HEK293 (cell line): ENCODE measurements around the gene EIF4E2.

Experiments
- CTCF ChIP-seq: fragments of 450-650 bp; formaldehyde crosslinking; IDR thresholded peaks from 2 replicates; pipeline ENCODE4 v1.5.1; 2016; ENCODE audit warnings: missing biosample characterization, missing genetic modification characterization
- HOXD13 ChIP-seq: sonication (generic); formaldehyde crosslinking; IDR thresholded peaks from 2 replicates; pipeline ENCODE4 v1.8.0; 2022; ENCODE audit warnings: missing genetic modification reagents, borderline replicate concordance
- SP2 ChIP-seq: fragments of 450-650 bp; formaldehyde crosslinking; IDR thresholded peaks from 2 replicates; pipeline ENCODE4 v1.5.1; 2016; ENCODE audit warnings: missing biosample characterization, missing genetic modification characterization
- ZNF274 ChIP-seq, 2 experiments: fragments of 200-500 bp in 1 of 2; fragments of 450-650 bp in 1 of 2; sonication (Bioruptor generic) in 1 of 2; formaldehyde crosslinking in 1 of 2; IDR thresholded peaks; 2 replicates each; pipeline versions ENCODE4 v1.5.1 to v1.6.1; 2014 to 2016; ENCODE audit warnings: borderline replicate concordance in 1 of 2, inconsistent platforms in 1 of 2, low read length in 1 of 2, missing biosample characterization in 1 of 2, missing genetic modification characterization in 1 of 2
- ZNF561 ChIP-seq: fragments of 450-650 bp; IDR thresholded peaks from 2 replicates; pipeline ENCODE4 v1.5.1; 2018; ENCODE audit warnings: missing biosample characterization, missing genetic modification characterization, borderline replicate concordance
- ZNF76 ChIP-seq: fragments of 450-650 bp; formaldehyde crosslinking; IDR thresholded peaks from 2 replicates; pipeline ENCODE4; 2016; ENCODE audit warnings: low read depth, missing biosample characterization, missing genetic modification characterization, borderline replicate concordance
- TF ChIP-seq, protein P1 (sequence below): fragments of 450-650 bp; formaldehyde crosslinking; IDR thresholded peaks from 2 replicates; pipeline ENCODE4 v1.5.1; 2016; ENCODE audit warnings: missing biosample characterization, missing genetic modification characterization

DNA sequence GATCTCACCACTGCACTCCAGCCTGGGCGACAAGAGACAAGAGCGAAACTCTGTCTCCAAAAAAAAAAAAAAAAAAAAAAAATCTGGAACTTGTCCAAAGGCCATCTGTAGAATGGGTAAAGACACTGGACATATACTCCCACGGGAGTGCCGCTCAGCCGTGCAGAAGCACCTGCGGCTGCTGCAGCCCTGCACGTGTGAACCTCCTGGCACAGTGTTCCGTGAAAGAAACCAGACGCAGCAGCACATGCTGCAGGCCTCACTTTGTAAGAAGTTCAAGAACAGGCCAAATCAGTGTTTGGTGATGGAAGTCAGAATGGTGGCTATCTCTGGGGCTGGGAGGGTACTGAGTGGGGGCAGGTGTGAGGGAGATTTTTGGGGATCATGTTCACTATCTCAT is 18.1 kb upstream of the EIF4E2 start:
- TF ChIP-seq SP2 (tag by site-specific recombination): no peak
- no peak for TF ChIP-seq ZNF561 (tag by site-specific recombination)
- TF ChIP-seq HOXD13 (CRISPR knock-in tag): no peak
- no peak for TF ChIP-seq CTCF (tag by site-specific recombination)
- no peak for TF ChIP-seq ZNF274 (IDR thresholded peaks at IDR 0.05; ENCODE audit: low read length)
- TF ChIP-seq ZNF274 (tag by site-specific recombination; IDR thresholded peaks at IDR 0.05; ENCODE audit: borderline replicate concordance): no peak
- TF ChIP-seq, protein P1, sequence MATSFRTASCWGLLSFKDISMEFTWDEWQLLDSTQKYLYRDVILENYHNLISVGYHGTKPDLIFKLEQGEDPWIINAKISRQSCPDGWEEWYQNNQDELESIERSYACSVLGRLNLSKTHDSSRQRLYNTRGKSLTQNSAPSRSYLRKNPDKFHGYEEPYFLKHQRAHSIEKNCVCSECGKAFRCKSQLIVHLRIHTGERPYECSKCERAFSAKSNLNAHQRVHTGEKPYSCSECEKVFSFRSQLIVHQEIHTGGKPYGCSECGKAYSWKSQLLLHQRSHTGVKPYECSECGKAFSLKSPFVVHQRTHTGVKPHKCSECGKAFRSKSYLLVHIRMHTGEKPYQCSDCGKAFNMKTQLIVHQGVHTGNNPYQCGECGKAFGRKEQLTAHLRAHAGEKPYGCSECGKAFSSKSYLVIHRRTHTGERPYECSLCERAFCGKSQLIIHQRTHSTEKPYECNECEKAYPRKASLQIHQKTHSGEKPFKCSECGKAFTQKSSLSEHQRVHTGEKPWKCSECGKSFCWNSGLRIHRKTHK: no peak
- no peak for TF ChIP-seq ZNF76 (tag by site-specific recombination)
